RKO (cell line): ENCODE results near the gene HEXIM2.
"Not testable (repeated sequence)": the region's sequence is repeated elsewhere in the genome, so short reads cannot be mapped to it uniquely, and the experiment has no call there.

ENCODE experiments used
- DNase-seq: peaks from one replicate; pipeline ENCODE4 v3.0.0-alpha.2; 2016; ENCODE audit warnings: low spot score

HEXIM2 gene, protein sequence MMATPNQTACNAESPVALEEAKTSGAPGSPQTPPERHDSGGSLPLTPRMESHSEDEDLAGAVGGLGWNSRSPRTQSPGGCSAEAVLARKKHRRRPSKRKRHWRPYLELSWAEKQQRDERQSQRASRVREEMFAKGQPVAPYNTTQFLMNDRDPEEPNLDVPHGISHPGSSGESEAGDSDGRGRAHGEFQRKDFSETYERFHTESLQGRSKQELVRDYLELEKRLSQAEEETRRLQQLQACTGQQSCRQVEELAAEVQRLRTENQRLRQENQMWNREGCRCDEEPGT

DNA sequence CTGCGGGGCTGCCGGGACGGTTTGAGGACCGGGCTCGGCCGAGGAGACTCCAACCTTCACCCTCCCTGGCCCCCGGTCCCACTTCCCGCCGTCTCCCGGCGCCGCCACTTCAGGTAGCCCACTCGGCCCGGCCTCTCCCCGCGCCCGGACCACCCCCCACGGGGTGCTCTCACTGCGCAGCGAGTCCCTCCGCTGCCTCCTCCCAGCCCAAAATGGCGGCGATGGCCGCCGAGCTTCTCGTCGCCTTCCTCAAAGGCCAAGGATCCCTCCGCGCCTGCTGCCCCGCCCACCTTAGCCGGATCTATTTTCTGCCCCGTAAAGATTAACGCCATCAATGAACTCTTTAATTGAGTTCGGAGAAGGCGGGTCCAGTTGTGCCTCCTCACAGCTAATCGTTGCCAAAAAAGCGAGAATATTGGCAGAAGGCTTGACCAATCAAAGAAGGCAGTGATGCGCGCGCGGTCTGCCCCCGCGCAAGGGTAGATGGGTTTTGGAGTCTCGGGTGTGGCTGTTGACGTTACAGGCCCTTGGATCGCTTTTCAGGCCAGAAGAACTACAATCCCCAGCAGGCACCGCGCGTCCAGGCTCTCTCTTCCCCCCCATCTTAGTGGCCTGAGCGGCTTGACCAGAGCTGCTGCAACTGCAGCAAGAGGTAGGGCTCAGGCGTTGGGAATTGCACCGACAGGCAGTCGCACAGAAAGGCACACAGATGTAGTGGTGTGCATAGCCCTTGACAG lies at the start of gene HEXIM2:
Gene HEXIM2 (plus strand): TSS at position 588 of the 737 bp plus-strand sequence. CDS start 919 bp downstream, outside the sequence.
- peak; percentile 99 for DNase-seq

DNA sequence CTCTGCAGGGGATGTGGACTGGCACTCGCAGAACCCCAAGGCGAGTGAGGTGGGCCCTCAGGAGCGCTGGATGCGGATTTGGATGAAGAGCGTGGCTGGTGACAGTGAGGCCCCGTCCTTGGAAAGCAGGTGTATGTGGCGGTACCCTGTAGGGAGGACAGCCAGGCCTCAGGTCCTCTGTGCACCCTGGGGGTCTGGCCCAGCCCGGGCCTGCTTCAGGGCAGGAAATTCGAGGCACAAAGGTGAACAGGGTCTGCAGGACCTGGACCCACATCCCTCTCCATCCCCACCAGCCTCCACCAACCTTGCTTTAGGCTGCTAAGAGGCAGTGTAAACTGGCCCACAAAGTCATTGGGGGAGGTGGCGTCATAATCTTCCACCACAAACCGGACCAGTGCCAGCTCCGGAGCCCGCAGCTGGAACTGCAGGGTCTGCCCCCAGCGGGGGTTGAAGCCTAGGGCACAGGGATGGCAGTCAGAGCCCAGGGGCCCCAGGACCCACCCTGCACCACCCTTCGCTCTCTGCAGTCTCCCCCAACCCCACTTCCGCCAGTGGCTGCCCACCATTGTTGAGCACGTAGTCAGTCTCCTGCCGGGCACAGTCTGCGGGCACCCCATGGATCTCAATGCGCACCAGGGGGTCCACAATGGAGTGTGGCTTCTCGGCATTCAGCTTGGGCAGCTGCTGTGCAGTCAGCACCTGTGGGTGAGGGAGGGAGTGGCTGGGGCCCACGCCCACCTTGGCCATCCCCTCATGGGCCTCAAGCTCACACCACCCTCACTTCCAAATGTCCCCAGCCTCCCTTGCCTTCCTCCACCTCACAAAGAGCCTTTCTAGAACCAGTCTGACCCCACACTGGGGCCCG lies 48.9 kb upstream of the HEXIM2 start:
- DNase-seq, result no peak

DNA sequence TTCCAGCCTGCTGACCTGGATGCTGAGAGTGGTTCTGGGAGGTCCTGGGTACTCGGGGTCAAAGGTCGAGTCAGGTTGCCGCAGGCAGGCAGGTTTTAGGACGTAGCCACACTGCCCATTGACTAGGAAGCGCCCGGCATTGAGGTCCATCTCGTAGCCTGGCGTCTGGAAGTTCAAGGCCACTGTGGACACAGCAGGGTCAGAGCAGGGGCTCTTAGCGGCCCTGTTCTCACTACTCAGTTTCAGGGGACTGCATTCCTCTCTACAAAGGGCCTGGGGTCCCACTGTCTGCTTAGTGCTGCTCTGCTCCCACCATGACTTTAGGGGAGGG lies 48.3 kb upstream of the HEXIM2 start:
- no peak for DNase-seq

DNA sequence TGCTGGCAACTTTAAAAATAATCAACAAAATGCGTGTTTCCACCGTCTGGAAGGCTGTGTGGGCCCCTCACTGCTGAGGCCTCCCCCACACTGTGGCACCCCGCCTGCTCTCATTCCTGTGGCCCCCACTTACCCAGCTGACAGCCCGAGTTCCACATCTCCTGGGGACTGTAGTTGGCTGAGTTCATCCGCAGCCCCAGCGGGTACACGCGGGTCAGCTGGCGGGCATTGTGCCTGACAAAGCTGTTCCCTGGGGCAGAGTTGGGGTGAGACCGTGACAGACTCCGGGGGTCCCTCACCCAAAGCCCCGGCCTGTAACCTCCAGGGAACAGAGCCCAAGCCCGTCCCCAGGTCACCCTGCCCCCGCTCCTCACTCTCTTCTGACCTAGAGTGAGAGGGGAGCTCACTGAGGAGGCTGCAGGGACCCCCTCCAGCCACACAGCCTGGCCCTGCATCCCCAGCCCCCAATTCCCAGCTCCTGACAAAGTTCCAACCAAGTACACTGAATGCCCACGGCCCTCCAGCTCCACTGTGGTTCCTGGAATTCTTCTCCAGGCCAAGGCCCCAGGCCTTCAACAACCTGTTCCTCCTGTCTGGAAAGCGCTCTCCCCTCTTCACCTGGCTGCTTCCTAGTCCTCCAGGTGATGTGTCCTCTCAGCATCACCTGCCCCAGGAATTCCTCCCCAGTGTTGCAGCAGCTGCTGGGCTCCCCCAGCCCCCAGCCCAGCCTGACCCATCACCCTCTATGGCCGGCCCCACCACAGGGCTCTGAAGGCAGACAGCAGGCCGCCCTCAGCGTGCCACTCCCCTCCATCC lies 47.4 kb upstream of the HEXIM2 start:
- DNase-seq, result no peak

DNA sequence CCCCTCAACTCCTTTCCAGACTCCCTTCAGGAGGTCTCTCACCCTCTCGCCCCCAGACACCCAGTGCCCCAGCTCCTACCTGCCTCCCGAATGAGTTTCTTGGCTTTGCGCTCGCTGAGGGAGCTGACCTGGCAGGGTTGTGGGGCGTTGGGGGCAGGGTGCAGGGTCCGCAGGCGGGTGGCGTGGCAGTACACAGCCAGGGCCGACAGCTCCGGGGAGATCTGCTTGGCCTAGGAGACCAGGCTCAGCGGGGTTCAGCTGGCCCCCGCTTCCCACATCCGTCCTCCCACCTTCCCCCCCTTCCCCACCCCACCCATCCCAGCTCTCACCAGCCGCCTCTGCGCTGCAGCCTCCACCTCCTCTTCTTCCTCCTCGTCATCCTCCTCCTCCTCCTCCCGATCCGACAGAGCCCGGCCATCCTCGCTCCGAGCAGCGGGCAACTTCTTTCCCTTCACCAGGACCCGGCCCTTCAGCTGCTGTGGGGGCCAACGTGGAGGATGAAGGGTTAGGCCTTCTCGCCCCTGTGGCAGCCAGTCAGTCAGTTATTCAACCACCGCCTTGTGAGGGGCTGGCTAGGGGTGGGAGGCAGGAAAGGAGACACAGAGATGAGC lies 46.6 kb upstream of the HEXIM2 start:
- DNase-seq, result no peak

DNA sequence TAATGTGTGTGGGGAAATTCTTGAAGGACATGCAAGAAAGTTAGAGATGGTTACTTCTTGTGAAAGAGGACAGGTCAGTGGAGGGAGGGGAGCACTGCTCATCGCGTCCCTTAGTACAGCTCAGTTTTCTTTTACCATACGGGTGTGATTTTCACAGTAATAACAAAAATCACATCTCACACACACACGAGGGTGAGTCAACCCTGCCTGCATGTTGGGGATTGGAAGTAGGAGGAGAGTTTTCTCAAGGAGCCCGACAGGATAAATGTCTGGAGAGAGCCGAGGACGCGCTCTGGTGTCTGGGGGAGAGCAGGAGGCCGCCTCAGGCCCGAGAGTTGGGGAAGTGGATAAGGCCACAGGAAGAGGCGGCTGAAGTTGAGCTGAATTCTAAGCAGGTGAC lies 45.8 kb upstream of the HEXIM2 start:
- no peak for DNase-seq

DNA sequence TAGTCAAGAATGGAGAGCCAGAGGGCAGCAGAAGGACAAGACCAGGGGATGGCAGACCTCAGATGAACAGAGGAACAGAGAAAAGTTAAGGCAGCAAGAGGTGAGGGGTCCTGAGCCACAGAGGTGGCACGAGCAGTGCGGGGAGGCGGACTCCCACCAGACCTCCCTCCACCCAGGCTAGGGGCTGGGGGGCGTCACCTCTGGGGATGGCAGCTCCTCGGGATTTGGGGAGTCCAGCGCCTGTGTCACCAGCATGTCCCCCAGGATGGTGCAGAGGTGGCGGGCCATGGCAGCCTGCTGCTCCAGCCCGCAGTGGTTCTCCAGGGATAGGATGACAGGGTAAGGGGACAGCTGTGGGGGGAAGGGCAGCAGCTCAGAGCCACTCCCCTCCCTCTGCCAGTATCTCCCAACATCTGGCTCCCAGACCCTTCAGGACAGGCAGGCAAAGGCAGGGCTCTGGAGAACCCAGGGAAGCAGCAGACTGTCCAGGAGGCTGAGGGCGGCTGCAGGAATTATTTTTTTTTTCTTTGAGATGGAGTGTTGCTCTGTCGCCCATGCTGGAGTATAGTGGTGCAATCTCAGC lies 45.1 kb upstream of the HEXIM2 start:
- DNase-seq, result no peak

DNA sequence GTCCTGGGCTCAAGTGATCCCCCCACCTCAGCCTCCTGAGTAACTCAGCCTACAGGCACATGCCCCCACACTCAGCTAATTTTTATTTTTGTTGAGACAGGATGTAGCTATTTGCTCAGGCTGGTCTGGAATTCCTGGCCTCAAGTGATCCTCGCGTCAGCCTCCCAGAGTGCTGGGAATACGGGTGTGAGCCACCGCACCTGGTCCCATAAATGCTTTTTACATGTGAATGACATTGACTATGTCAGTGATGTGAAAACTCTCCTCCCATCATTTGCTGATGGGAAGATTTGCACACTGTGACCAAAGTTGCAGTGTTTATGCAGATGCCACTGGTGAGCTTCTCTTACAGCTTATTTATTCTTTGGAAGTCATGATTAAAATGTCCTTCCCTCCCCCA lies 44.3 kb upstream of the HEXIM2 start:
- no peak for DNase-seq

DNA sequence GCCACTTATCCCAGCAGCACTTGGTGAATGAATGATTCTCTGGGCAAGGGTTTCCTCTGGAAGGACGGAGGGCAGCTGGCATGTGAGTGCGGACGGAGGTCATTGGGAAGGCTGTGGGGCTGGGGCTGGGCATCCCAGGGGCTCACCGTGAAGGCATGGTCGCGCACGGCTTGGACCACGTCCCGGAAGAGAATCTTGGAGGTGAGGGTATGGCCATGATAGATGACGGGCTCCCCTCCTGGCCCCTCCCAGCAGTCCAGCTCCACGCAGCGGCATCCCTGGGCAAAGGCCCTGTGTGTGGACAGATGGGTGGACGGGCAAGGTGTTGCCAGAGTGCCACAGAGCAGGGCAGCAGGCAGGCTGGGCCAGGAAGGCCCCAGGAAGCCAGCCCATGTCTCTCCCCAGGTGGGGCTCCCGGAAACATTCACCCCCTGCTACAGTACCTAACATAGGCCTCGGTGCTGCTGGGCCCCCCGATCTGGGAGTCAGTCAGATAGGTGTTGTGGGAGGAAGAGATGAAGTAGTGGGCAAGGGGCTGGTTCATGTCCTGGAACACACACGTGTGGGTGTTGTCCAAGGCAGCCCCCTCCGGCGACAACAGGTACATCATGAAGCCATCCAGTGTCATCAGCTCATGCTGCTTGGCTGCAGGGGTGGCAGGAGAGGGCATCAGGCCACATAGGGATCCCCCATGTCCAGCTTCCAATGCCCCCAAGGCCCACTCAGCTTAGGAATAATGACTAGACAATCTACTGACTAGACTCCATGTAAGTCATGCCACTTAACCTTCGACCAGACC lies 43.6 kb upstream of the HEXIM2 start:
- no peak for DNase-seq

DNA sequence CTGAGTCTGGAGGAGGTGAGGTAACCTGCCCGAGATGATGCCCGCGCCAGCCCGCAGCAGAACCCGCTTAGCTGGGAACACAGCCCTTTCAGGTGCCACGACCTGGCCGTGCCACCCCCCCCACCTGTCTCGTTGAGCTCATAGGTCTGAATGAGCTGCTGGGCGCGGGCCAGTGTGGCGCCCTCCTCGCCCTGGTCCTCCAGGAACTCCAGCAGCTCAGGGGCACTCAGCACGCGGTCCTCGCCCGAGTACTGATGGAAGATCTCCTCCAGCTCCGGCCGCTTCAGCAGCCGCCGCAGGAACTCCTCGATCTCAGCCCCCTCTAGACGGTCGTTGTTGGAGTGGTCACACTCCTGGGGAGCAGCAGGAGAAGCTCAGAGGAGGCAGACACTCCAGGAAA lies 43.0 kb upstream of the HEXIM2 start:
- DNase-seq, result no peak

DNA sequence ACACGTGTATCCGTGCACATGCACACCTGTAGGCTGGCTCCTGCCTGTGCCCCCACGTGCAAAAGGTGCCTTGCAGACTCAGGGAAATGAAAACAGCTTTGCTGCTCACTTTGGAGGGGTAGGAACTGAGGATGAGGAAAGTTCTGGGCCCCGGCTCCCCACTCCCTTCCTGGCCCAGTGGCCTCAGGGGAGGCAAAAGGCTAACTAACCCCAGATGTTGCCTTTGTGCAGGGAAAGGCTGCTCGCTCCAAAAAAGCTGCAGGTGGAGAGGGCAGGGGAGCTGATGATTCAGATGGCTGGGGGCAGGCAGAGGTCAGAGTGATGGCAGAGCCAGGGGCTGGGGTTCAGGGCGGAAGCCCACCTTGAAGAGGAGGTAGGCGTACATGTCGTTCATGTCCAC lies 41.7 kb upstream of the HEXIM2 start:
- DNase-seq, result no peak

DNA sequence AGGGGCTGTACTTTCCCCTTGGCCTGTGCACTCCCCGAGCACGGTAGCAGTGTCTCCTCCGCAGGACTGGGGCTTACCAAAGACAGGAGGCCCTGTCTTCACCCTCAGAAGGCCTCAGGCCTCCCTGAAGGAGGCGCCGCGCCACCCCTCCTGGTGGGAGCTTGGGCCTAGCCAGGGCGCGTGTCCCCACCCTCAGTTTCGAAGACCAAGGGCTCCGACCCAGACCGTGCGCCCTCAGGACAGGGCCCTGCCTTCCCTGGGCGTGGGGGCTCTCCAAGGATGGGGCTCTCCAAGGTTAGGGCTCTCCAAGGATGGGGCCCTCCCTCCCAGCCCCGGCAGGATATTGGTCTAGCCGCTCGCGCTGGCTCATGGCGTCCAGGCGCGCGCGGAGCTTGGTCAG lies 41.1 kb upstream of the HEXIM2 start:
- no peak for DNase-seq

DNA sequence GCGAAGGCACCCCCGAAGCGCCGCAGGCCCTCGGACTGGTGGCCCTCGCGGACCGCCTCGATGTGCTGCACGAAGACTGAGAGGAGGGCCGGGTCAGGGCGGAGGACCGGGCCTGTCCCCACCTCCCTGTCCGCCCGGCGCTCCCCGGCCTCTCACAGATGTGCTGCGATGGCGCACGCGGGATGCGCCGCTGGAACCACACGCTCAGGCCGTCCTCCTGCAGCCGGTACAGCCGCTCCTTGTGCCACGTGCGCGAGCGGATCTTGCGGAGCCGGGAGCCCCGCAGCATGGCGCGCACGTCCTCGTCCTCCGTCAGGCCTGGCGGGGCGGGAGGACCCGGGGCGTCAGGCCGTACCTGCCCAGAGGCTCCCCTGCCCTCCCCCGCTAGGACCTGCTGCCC lies 40.6 kb upstream of the HEXIM2 start:
- no peak for DNase-seq

DNA sequence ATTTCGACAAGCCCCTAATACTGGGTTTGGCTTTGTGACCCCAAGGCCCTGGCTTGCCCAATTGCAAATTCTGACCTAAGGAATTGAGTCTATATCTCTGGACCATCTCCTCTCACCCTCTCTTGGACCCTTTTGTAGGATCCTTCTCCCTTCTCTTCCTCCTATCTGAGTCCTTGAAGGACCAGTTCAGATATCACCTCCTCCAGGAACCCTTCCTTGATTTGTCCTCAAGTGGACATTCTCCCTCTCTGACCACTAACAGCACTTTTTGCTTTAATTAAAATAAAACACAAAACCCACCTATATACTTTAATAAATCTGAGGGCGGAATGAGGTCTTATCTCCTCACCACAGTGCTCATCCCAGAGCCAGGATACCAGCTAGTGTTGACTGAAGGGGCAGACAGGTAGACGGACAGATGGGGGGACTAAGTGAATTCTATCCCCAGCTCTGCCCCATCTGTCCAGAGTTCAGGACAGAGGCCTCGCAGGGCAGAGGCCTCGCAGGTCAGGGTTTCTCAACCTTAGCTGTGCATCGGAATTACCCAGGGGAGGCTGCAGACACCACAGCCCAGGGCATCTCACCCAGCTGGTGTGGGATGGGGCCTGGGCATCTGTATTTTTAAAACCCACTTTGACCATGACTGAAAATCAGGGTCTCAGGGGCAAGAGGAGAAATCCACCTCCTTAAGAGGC lies 38.5 kb upstream of the HEXIM2 start:
- no peak for DNase-seq

DNA sequence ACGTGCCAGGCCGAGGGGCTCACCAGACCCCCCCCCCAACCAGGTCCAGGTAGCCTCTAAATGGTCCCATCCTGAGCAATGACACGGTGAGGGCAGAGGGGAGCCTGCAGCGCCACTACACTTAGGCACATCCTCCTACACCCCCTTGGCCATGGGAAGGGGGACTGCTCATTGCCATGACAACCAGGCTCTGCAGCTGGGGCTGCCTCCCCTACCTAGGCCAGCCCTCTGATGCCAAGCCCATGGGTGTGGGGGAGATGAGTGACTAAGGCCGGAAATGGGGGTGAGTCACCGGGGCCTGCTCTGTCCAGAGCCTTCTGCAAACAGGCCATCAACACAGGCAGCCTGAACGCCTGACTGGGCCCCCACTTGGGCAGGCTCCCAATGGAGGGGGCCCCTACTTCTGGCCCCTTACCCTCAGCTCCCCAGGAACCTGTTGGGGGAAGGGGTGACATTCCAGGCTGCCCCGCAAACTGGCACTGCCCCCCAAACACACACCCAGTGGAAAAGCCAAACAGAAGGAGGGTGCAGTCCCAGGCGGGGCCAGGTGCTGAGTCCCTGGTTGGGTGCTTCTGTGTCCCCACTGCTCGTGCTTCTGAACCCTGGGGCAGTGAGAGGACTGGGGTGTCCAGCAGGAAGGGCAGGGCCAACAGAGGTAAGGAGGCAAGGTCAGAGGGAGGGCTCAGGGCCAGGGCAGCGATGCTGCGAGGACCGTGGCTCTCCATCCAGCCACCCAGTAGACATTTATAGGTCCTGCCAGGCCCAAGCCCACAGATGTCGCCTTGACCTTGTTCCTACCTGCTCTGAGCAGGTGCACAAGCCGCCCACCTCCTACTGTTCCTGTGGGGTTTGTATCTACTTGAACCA lies 37.5 kb upstream of the HEXIM2 start:
- peak; percentile 89 for DNase-seq

DNA sequence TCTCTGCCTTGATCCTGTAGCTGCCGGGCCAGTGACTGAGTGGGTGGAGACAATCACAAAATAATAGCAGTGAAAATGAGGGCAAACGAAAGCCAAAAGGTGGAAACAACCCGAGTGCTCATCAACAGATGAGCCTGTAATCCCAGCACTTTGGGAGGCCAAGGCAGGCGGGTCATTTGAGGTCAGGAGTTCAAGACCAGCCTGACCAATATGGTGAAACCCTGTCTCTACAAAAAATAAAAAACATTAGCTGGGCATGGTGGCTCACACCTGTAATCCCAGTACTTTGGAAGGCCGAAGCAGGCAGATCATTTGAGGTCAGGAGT lies 36.9 kb upstream of the HEXIM2 start:
- not testable (repeated sequence) for DNase-seq

DNA sequence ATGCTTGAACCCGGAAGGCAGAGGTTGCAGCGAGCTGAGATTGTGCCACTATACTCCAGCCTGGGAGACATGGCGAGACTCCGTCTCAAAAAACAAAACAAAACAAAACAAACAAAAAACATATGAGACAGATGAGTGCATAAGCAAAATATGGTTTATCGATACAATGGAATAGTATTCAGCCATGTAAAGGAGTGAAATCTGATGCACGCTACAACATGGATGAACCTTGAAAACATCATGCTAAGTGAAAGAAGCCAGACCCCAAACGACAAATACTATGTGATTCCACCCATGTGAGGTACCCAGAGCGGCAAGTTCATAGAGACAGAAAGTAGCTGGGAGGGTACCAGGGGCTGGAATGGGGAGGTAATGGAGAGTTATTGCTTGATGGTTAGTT lies 36.2 kb upstream of the HEXIM2 start:
- DNase-seq, result no peak

DNA sequence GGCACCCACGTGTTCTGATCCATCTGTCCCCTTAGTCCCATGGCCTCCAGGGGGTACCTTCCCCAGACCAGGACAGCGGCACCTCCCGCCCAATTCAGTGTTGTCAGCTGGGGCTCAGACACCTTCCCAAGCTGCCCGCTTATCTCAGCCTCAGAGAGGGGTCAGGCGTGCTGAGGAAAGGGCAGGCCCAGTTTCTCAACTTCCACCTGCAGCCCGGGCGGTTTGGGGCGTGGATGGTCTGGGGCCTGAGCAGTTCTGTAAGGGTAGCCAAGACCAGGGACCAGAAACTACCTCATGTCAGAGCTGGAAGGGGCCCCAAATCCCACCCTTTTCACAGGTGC lies 34.5 kb upstream of the HEXIM2 start:
- no peak for DNase-seq
